Activated CD4-positive, alpha-beta memory T cell treated with anti-CD3 and anti-CD28 coated beads for 36 hours (primary cell): ENCODE data around the gene SCEL. TPM values are rescaled to one million over a fixed set of nuclear protein-coding genes. Genes with fewer than 3 reads are reported as not detected.

Experiments used
- CTCF ChIA-PET: fragments of 350-600 bp; sonication (Branson Sonifier 250); formaldehyde crosslinking; loops from one replicate; lab custom pipeline; 2021; ENCODE audit warnings: antibody characterized with exemption, inconsistent platforms; lab: Charles Lee
- POLR2A ChIA-PET: fragments of 350-600 bp; sonication (Branson Sonifier 250); formaldehyde crosslinking; loops from one replicate; lab custom pipeline; 2021; ENCODE audit warnings: antibody characterized with exemption; lab: Charles Lee
- DNase-seq: peaks from one replicate; pipeline ENCODE4 v3.0.0-alpha.2; 2020
- H3K27ac Mint-ChIP-seq: one replicate; pipeline ENCODE4 v1.8.0; 2021; ENCODE audit warnings: mixed read lengths
- H3K27me3 Mint-ChIP-seq: one replicate; pipeline ENCODE4 v1.8.0; 2021; ENCODE audit warnings: mixed read lengths
- H3K36me3 Mint-ChIP-seq: one replicate; pipeline ENCODE4 v1.8.0; 2021; ENCODE audit warnings: mixed read lengths
- H3K4me1 Mint-ChIP-seq: one replicate; pipeline ENCODE4 v1.8.0; 2021; ENCODE audit warnings: low read depth, mixed read lengths
- H3K4me3 Mint-ChIP-seq: one replicate; pipeline ENCODE4 v1.8.0; 2021; ENCODE audit warnings: mild to moderate bottlenecking, mixed read lengths
- H3K9me3 Mint-ChIP-seq: one replicate; pipeline ENCODE4 v1.8.0; 2021; ENCODE audit warnings: mixed read lengths
- intact Hi-C: fragments of 100-400 bp; cut with micrococcal nuclease; formaldehyde crosslinking; loops from one replicate; pipeline ENCODE4 v1.15.1; 2023
- total RNA-seq, 2 experiments: library from RNA; stranded (reverse); gene quantifications; one replicate each; pipeline ENCODE4 v1.2.3, GENCODE V29; 2021

The SCEL gene
- total RNA-seq, 2 experiments from 2014 or later, result not detected

GRCh38 chr13:77521595-77522367 is 13.7 kb upstream of the SCEL start:
- ChIA-PET POLR2A (no interaction called here), CTCF (no interaction called here)
- Mint-ChIP-seq H3K27ac (no peak overlapping the region), H3K4me1 (no peaks in the 10 kb centered on the region), H3K9me3 (no peaks in the 10 kb centered on the region), H3K27me3 (peaks cover 6% of the 10 kb centered on the region), H3K36me3 (no peaks in the 10 kb centered on the region), H3K4me3 (no peak overlapping the region)
- DNase-seq, result no peak
- intact Hi-C loops, result no loop called here

DNA sequence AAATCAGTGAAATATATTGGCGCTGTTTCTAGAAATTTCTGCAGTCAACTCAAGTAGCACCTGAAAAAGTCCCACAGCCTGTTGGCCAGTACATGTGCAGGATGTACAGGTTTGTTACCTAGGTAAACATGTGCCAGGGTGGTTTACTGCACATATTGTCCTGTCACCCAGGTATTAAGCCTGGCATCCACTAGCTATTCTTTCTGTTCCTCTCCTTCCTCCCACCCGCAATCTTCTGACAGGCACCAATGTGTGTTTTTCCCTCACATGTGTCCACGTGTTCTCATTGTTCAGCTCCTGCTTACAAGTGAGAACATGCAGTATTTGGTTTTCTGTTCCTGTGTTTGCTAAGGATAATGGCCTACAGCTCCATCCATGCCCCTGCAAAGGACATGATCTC is 13.1 kb upstream of the SCEL start:
- Mint-ChIP-seq H3K9me3 (no peaks in the 10 kb centered on the region), H3K4me3 (no peak overlapping the region), H3K36me3 (no peaks in the 10 kb centered on the region), H3K27me3 (peaks cover 9% of the 10 kb centered on the region), H3K4me1 (no peaks in the 10 kb centered on the region), H3K27ac (no peak overlapping the region)
- ChIA-PET CTCF (no interaction called here), POLR2A (no interaction called here)
- no peak for DNase-seq
- intact Hi-C loops, result no loop called here

GRCh38 chr13:77523386-77523785 is 12.1 kb upstream of the SCEL start:
- Mint-ChIP-seq H3K27me3 (peaks cover 9% of the 10 kb centered on the region), H3K36me3 (no peaks in the 10 kb centered on the region), H3K4me3 (no peak overlapping the region), H3K4me1 (no peaks in the 10 kb centered on the region), H3K27ac (no peak overlapping the region), H3K9me3 (no peaks in the 10 kb centered on the region)
- POLR2A ChIA-PET, result interaction anchor here (0.6 kb wide), 1 partner anchor 1933 kb away, joined by 5 read pairs; no protein-coding TSS in a partner anchor
- intact Hi-C loops, result no loop called here
- CTCF ChIA-PET, result no interaction called here
- no peak for DNase-seq

GRCh38 chr13:77523834-77524728 is 11.4 kb upstream of the SCEL start:
- no peaks in the 10 kb centered on the region for H3K9me3 Mint-ChIP-seq
- H3K27me3 Mint-ChIP-seq, result peaks cover 9% of the 10 kb centered on the region
- H3K27ac Mint-ChIP-seq, result no peak overlapping the region
- ChIA-PET POLR2A (no interaction called here), CTCF (no interaction called here)
- DNase-seq, result no peak
- intact Hi-C loops, result no loop called here
- no peak overlapping the region for H3K4me3 Mint-ChIP-seq
- H3K4me1 Mint-ChIP-seq, result no peaks in the 10 kb centered on the region
- H3K36me3 Mint-ChIP-seq, result no peaks in the 10 kb centered on the region

DNA sequence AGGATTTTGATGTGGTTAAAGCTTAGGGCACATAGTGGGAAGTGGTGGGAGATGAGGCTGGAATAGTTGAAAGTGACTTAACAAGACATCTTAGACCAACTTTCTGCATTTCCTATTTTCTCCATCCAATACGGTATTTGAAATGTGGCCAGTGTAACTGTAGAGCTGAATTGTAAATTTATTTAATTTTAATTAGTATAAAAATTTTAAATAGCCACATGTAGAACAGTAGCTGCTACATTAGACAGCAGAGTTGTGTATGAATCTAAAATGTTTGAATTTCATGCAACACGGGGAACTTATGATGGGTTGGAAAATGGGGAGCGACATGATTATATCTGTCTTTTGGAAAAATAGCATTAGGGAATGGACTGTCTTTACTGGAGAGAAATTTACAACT is 7.1 kb upstream of the SCEL start:
- Mint-ChIP-seq H3K27ac (no peak overlapping the region), H3K4me3 (no peak overlapping the region), H3K4me1 (no peaks in the 10 kb centered on the region), H3K27me3 (peaks cover 7% of the 10 kb centered on the region), H3K9me3 (no peaks in the 10 kb centered on the region), H3K36me3 (no peaks in the 10 kb centered on the region)
- ChIA-PET CTCF (interaction anchor here (0.8 kb wide), 1 partner anchor 51 kb away, joined by 7 read pairs; no protein-coding TSS in a partner anchor), POLR2A (no interaction called here)
- DNase-seq, result no peak
- intact Hi-C loops, result no loop called here

DNA sequence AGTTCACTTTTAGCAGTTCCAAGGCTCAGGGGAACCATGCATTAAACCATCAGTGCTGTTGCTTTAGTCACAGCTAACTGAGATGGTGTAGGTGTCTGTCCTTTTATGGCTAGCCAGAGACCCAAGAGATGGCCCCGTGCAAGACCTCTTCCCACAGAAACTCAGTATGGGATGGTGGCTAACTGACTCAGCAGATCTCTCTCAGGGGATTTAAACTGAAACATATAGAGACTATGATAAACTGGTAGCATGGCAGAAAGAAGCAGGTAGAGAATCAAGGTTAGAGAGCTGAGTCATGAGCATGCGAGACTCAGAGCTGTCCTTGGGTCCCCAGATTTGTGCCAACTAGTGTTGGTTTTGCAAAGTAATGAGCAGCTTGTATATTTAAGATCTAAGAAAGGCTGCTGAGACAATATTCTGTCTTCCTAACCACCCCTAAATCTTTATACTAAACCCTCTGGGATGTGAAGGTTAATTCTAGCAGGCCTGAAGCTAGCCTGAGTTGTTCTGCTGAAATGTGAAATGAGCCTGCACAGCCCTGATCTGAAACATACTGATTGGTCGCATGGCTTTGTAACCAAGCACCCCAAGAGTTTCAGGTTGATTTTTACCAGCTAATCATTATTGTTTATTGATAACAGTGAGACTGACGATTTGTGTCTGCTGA is 6.5 kb upstream of the SCEL start:
- POLR2A ChIA-PET, result no interaction called here
- intact Hi-C loops, result no loop called here
- CTCF ChIA-PET, result interaction anchor here (0.8 kb wide), 1 partner anchor 51 kb away, joined by 7 read pairs; no protein-coding TSS in a partner anchor
- no peaks in the 10 kb centered on the region for H3K9me3 Mint-ChIP-seq
- H3K36me3 Mint-ChIP-seq, result no peaks in the 10 kb centered on the region
- H3K4me3 Mint-ChIP-seq, result no peak overlapping the region
- DNase-seq, result peak; percentile 12
- H3K27ac Mint-ChIP-seq, result no peak overlapping the region
- H3K27me3 Mint-ChIP-seq, result peaks cover 5% of the 10 kb centered on the region
- no peaks in the 10 kb centered on the region for H3K4me1 Mint-ChIP-seq

- POLR2A ChIA-PET, result no interaction called here
- H3K9me3 Mint-ChIP-seq, result no peaks in the 10 kb centered on the region
- H3K4me1 Mint-ChIP-seq, result no peaks in the 10 kb centered on the region
- no peak overlapping the region for H3K27ac Mint-ChIP-seq
- CTCF ChIA-PET, result interaction anchor here (0.8 kb wide), 1 partner anchor 52 kb away, joined by 7 read pairs; no protein-coding TSS in a partner anchor
- intact Hi-C loops, result no loop called here
- no peaks in the 10 kb centered on the region for H3K36me3 Mint-ChIP-seq
- H3K27me3 Mint-ChIP-seq, result peaks cover 5% of the 10 kb centered on the region
- H3K4me3 Mint-ChIP-seq, result no peak overlapping the region
- no peak for DNase-seq
Observed at GRCh38 chr13:77529501-77529840, 6.0 kb upstream of the SCEL start.

DNA sequence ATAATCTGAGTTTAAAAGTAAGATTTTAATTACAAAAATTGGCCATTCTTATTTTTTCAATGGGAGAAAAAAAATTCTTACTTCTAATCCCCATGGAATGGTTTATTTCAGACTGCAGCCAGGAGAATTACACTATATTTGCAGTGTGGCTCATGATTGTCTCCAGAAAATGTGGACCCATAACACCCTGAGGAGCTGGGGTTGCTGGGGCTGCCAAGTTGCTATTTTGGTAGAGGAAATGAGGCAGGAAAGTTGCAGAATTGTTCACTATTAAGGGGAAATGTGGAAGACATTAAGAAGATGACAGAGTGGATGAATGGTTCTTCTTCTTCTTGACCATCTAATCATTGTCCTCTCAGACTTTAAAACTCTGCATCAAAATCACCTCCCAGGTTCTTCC is 4.6 kb upstream of the SCEL start:
- H3K4me1 Mint-ChIP-seq, result no peaks in the 10 kb centered on the region
- CTCF ChIA-PET, result no interaction called here
- H3K27me3 Mint-ChIP-seq, result peaks cover 5% of the 10 kb centered on the region
- H3K27ac Mint-ChIP-seq, result no peak overlapping the region
- no peak overlapping the region for H3K4me3 Mint-ChIP-seq
- intact Hi-C loops, result no loop called here
- H3K36me3 Mint-ChIP-seq, result no peaks in the 10 kb centered on the region
- H3K9me3 Mint-ChIP-seq, result no peaks in the 10 kb centered on the region
- no peak for DNase-seq
- POLR2A ChIA-PET, result no interaction called here

- H3K4me3 Mint-ChIP-seq, result no peak overlapping the region
Observed at GRCh38 chr13:77532983-77533382, 2.5 kb upstream of the SCEL start.

DNA sequence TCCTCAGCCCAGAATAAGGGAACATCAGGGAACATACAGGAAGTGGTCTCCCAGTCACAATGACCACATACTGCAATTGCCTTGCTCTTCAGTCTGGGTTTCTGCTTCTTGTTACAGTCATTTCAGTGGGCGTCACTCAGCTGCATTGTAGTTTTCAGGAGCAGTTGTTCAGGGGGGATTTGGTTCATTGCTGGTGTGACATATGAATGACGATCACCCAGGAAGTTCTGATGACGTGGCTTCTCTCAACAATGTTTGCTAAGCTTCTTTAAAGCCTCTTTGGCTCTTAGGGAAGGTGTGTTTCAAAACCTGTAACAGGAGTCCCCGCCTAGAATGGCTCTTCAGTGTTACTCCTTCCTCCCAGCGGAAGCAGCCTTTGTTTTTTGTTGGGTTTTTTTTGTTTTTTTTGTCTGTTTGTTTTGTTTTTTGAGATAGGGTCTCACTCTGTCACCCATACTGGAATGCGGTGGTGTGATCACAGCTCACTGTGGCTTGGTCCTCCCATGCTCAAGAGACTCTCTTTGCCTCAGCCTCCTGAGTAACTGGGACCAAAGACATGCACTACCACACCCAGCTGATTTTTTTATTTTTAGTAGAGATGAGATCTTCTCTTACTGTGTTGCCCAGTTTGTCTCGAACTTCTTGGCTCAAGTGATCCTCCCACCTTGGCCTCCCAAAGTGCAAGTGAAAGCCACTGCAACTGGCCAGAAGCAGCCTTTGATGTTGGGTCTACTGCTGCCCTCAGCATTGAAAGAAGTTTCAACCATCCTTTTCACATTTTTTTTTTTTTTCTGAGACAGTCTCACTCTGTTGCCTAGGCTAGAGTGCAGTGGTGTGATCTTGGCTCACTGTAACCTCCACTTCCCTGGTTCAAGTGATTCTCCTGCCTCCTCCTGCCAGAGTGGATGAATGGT is 1.4 kb upstream of the SCEL start:
- peaks cover 1% of the 10 kb centered on the region for H3K27me3 Mint-ChIP-seq

More at GRCh38 chr13:77532983-77533382, 2.5 kb upstream of the SCEL start:
- Mint-ChIP-seq H3K36me3 (no peaks in the 10 kb centered on the region), H3K27me3 (peaks cover 1% of the 10 kb centered on the region), H3K27ac (no peak overlapping the region), H3K4me1 (no peaks in the 10 kb centered on the region), H3K9me3 (no peaks in the 10 kb centered on the region)
- intact Hi-C loops, result loop anchor here (2.0 kb wide), 1 partner anchor 16 kb away; no protein-coding TSS in a partner anchor
- ChIA-PET POLR2A (no interaction called here), CTCF (no interaction called here)
- no peak for DNase-seq

GRCh38 chr13:77536358-77536757 is 852 bp downstream of the SCEL start:
- DNase-seq, result no peak
- ChIA-PET POLR2A (no interaction called here), CTCF (no interaction called here)
- H3K9me3 Mint-ChIP-seq, result no peaks in the 10 kb centered on the region
- no peaks in the 10 kb centered on the region for H3K4me1 Mint-ChIP-seq
- H3K4me3 Mint-ChIP-seq, result no peak overlapping the region
- H3K27me3 Mint-ChIP-seq, result no peaks in the 10 kb centered on the region
- intact Hi-C loops, result no loop called here
- H3K27ac Mint-ChIP-seq, result no peak overlapping the region
- no peaks in the 10 kb centered on the region for H3K36me3 Mint-ChIP-seq

More for the DNA sequence above, 1.4 kb upstream of the SCEL start:
- CTCF ChIA-PET, result interaction anchor here (0.8 kb wide), 1 partner anchor 56 kb away, joined by 3 read pairs; no protein-coding TSS in a partner anchor
- H3K36me3 Mint-ChIP-seq, result no peaks in the 10 kb centered on the region
- POLR2A ChIA-PET, result no interaction called here
- H3K27ac Mint-ChIP-seq, result no peak overlapping the region
- no peak for DNase-seq
- intact Hi-C loops, result loop anchor here (2.0 kb wide), 1 partner anchor 17 kb away; no protein-coding TSS in a partner anchor
- H3K4me1 Mint-ChIP-seq, result no peaks in the 10 kb centered on the region
- no peaks in the 10 kb centered on the region for H3K9me3 Mint-ChIP-seq
- no peak overlapping the region for H3K4me3 Mint-ChIP-seq
